ENCODE results near the gene PRKCSH.

GRCh38 chr19:11416346-11417052 lies 18.9 kb upstream of the PRKCSH start:
- TF ChIP-seq ARNT (IDR thresholded peaks at IDR 0.05), result no peak
- no peak for TF ChIP-seq PKNOX1 (IDR thresholded peaks at IDR 0.05)

All from HEK293T (cell line).